ENCODE data around the gene FOXO1.

Gene FOXO1

DNA sequence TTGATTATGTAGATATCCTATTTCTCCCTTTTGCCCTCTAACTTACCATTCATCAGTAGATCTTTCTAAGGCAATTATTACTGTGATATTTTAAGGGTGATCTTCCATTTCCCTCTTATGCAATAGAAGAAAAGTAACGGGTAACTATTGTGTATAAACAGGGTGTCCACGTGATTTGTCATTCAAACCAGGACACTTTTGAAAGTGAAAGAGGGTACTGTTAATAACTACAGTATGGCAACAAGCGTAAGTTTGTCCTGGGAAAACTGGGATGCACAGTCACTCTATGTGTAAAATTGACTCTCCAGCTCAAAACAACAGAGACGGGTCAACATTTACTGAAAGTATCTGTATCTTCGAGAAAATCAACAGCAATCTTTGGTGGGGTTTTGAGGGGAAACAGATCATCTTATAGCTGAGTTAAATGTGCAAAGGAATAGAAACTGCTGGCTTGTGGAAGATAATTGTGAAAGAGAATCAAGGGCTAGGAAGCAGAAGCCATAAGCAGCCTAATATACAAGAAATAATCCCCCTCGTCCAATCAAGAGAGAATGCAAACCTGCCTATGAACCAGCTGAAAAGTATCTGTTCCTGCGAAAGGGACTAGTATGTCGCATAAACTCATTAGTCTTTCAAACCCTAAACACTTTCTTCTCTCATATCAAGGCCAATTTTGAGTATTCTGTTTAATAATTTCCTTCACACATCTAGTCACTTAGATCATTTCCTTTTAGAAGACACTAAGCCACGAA is 126.7 kb downstream of the FOXO1 start:
- no peak for DNase-seq

DNA sequence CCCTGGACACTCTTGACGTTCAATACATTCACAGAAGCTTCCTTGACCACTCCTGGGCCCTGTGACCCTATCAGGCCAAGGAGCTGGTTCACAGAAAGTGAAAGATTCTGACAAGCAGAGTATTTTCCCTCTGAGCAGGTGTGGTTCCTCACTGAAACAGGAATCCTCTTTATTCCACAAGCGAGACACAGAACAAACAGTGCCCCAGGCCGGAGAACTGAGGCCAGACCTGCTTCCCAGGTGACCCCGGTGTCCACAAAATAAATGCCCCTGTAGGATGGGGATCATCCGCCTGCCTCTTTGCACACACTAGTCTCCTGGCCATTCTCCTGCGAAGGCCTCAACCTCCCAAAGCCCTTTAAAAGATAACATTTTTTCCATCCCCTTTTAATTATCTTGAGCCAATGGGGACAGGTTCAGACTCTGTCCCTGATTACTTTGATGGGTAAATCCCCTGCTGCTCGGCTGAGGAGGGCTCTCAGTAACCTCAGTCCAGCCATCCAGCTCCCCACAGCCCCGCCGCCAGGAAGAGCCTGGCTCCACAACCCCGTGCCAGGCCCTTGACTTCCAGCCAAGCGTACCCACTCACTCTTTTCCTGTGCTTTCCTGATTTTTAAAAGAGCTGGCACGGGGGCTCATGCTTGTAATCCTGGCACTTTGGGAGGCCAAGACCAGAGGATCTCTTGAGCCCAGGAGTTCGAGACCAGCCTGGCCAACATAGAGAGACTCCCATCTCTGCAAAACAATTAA is 129.1 kb downstream of the FOXO1 start:
- no peak for DNase-seq

GRCh38 chr13:40536443-40537113 is 129.9 kb downstream of the FOXO1 start:
- DNase-seq = no peak

- no peak for DNase-seq
Measured at GRCh38 chr13:40535345-40535836, 131.1 kb downstream of the FOXO1 start.

DNA sequence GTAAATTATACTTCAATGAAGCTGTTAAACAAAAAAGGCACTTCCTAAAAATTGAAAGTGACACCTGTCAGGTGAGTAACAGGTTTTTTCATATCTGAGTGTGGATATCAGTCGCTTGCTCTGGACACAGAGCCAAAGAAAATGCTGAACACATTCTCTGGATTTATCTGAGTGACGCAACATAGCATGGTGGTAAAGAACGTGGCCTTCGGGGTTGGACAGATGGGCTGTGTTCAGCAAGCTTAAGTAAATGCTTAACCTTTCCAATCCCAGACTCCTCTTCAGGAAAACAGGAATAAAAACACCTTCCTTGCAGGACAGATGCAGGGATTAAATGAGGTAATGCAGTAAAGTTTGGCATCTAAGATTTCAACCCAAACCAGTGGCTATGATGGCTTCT is 132.0 kb downstream of the FOXO1 start:
- DNase-seq = no peak

- DNase-seq = no peak
Measured at GRCh38 chr13:40533072-40533471, 133.4 kb downstream of the FOXO1 start.

DNA sequence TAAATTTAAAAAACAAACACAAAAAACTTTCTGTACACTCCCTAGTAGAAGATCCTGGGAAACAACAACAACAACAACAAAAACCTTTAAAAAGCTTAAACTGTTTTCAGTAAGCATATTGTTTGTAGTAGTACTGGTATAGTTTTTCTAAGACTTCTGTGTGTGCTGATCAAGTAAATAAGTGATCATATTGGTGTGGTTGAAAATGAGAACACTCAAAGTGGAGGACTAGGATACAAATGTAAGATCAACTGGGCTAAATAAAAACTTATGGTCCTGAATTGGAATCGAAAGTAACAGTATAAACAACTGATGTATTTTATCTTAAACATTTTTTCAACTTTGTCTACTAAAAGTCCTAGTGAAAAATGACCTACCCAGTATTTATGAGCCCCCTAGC is 135.5 kb downstream of the FOXO1 start:
- DNase-seq = no peak

GRCh38 chr13:40528881-40529280 is 137.6 kb downstream of the FOXO1 start:
- no peak for DNase-seq

GRCh38 chr13:40527914-40528313 is 138.5 kb downstream of the FOXO1 start:
- DNase-seq = no peak

GRCh38 chr13:40522282-40522681 is 144.2 kb downstream of the FOXO1 start:
- DNase-seq = no peak

DNA sequence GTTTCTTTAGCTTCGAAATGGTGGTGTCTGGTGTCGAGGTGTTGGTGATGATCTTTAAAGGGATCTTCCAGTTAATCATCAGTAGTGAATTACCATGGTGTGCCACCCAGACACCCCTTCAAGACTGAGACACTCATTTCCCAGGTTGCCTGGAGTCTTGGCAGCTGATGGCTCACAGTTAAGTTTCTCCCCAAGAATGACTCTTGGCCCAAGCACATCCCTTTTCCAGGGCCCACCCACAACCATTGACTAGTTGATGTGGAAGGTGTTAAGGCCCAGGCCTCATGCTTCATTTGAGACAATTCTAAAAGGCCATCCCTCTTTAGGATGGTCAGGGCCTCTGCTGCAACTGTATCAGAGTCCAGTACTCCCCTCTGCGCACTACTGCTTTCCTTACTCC is 145.5 kb downstream of the FOXO1 start:
- no peak for DNase-seq

DNA sequence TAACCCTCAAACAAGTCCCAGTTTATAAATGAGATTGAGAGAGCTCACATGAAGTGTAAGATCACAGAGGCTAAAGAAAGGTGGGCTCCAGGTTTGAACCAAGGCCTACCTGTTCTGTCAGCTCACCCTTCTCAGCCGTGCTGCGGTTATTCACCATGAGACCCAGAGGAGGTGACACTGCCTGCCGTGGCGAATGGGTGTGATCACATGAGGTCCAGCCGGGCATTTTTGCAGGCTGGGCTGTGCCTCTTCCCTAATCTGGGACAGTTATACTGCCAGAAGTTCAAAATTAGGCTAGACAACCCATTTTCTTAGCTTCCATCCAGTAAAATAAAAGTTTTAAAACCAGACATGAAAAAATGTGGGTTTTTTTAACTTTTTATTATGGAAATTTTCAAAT is 146.8 kb downstream of the FOXO1 start:
- no peak for DNase-seq

- no peak for DNase-seq
Measured at GRCh38 chr13:40518481-40518882, 148.0 kb downstream of the FOXO1 start.

- DNase-seq = no peak
Measured at GRCh38 chr13:40517486-40518480, 148.7 kb downstream of the FOXO1 start.

DNA sequence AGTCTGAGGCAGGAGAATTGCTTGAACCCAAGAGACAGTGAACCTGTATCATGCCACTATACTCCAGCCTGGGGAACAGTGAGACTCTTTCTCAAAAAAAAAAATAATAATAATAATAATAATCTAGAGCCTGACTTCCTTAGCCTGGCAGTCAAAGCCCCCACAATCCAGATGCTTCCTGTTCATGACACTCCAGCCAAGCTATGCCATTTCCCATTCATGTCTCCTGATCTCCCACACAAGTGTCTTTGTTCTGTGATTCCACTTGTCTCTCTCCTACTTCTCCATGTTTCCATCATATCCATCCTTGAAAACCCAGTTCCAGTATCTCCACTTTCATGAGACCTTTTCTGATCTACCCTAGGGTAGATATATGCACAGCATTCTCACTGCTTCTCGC is 150.7 kb downstream of the FOXO1 start:
- DNase-seq = no peak

- no peak for DNase-seq
Measured at GRCh38 chr13:40514802-40515201, 151.6 kb downstream of the FOXO1 start.

- no peak for DNase-seq
Measured at GRCh38 chr13:40509876-40510275, 156.6 kb downstream of the FOXO1 start.

GRCh38 chr13:40508767-40509342 is 157.6 kb downstream of the FOXO1 start:
- peak in 3 of 6 experiments; percentile 36 to 38 (median 37) for DNase-seq

DNA sequence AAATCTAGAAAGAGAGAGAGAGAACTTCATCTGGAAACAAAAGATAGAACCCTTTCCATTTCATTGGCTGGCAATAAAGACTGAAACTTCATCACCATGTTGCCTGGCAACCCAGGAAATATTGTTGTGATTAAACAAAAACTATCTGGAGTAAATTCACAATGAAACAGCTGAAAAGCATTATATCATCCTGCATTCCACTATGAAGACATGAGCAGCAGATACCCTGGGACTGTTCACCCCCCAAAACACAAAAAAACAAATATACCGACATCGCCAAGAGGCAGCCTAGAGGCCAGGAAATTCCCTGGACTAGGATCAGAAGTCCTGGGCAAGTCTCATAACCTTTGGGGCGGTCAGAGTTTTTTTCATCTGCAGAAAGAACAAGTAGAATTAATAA is 158.3 kb downstream of the FOXO1 start:
- peak in 3 of 6 experiments; percentile 27 to 46 (median 39) for DNase-seq

- DNase-seq = peak in 1 of 6 experiments; percentile 12
Measured at GRCh38 chr13:40506592-40507446, 159.6 kb downstream of the FOXO1 start.
